Caki2 (cell line): ENCODE data around the gene OR52K2. TPM values are rescaled to one million over a fixed set of nuclear protein-coding genes. Genes with fewer than 3 reads are reported as not detected.
"Not testable (repeated sequence)": the region's sequence is repeated elsewhere in the genome, so short reads cannot be mapped to it uniquely, and the experiment has no call there.

Experiments used
- DNase-seq: peaks from one replicate; pipeline ENCODE4 v3.0.0-alpha.2; 2015; ENCODE audit warnings: low read depth
- in situ Hi-C: cut with HindIII; loops from 2 replicates; pipeline ENCODE4 v1.10.0; 2016; ENCODE audit warnings: low sequenced_read_pairs, low pct_unique_long_range_greater_than_20kb, mixed read lengths
- total RNA-seq: library from RNA; depleted of rRNA; stranded (reverse); fragments of >200 nt; shearing (Covaris generic); gene quantifications from 2 replicates; pipeline ENCODE4 v1.2.3, GENCODE V29; 2014; ENCODE audit warnings: low replicate concordance; rRNA removed

Gene OR52K2
- total RNA-seq, 1 experiment from 2014 or later, result not detected

DNA sequence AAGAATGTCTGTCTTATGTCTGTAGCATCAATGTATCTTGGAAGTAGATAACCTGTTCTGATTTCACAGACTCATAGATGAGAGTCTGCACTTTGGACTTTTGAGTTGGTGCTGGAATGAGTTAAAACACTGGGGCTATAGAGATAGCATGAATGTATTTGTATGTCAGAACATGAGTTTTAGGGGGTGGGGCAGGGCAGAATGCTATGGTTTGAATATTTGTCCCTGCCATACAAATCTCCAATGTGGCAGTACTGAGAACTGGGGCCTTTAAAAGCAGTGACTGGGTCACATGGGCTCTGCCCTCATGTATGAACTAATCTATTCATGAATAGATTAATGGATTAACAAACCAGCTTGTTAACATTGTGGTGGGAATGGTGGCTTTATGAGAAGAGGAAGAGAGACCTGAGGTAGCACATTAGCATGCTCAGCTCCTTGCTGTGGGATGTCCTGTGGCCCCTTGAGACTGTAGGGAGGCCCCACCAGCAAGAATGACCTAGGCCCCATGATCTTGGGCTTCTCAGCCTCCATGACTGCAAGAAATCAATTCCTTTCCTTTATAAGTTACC lies 17.9 kb downstream of the OR52K2 start:
- in situ Hi-C loops, result no loop called here

DNA sequence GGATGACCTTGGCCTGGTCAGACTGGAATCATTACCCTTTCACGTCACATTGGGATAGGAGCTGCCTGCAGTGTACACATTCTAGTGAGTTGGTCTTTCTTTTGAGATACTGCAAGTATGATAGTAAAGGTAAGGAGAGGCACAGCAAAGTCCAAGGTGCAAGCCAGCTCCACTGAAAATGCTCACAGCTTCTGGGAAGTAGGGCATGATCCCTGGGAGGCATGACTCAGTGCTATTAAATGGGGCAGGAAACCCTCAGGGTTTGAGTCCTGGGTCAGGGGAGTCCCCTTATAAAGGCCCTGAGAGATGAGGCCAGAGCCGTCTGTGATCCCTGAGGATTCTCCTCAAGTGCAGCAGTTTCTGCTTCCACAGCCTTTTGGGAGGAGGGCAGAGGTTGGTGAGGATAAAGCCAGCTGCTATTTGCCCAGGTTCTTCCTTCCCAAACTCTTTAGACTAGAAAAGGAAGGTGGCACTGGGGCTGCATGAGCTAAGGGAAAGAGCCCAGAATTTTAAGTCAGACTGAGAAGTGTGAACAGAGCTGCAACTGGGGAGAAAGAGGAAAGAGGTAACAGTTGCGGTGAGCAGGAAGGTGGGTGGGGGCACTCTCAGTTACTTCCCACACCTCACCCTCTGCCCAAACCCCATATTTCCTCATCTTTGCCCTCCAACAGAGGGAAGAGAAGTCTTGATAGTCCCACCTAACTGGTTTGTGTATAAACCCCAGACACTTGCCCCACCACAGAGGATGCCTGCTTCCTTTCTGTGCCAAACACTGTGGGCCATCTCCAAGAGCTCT lies 18.9 kb downstream of the OR52K2 start:
- DNase-seq, result no peak
- in situ Hi-C loops, result no loop called here

More for the DNA sequence above, 17.9 kb downstream of the OR52K2 start:
- no peak for DNase-seq

DNA sequence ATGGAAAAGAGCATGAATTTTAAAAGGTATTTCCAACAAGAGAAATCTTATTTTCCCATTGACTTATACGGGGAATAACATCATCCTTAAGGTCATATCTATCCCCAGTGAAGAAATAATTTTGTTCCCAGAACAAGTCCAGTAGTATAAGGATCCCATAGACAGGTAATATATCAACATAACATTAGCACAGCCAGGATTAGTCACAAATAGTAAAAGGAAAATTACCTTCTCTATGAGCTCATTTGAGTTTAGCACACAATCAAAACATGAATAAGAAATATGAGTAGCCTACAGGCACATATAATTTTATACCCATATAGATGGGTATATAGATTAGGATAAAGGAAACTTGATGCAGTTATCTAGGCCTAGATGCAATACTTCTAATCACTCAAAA lies 30.5 kb downstream of the OR52K2 start:
- in situ Hi-C loops, result no loop called here
- no peak for DNase-seq

DNA sequence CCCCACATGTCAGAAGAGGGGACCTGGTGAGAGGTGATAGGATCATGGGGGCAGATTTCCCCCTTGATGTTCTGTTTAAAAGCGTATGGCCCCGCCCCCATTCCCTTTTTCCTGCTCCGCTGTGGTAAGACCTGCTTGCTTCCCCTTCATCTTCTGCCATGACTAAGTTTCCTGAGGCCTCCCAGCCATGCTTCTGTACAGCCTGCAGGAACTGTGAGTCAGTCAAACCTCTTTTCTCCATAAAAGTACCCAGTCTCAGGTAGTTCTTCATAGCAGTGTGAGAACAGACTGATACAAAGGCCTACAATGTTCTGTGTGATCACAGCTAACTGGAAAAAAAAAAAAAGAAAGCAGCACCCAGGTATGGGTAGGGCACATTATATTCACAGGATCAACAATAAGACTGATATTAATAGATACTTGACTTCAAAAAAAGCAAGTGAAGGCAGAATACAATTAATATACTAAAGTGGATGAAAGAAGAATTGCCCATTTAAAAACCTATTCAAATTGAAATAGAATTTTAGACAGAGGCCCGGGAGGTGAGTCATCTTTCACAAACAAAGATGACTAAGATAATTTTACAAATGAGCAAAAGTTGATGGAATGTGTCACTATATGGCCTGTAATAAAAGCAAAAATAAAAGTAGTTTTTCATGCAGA lies 31.6 kb downstream of the OR52K2 start:
- no peak for DNase-seq
- in situ Hi-C loops, result no loop called here

DNA sequence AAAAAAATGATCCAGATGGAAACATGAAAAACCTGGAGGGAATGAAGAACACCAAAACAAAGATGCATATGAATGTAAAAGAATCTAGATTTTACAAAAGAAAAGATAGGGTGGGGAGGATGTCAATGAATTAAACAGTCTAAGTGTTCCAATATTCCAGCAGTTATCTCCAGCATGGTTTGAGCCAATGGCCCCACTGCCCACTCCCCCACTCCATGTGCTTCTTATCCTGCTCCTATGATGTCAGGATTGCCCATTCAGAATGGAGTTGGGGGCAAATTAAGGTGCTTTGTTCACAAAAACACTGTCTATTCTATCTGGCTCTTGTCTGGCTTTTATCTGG lies 32.1 kb downstream of the OR52K2 start:
- no peak for DNase-seq
- in situ Hi-C loops, result no loop called here

DNA sequence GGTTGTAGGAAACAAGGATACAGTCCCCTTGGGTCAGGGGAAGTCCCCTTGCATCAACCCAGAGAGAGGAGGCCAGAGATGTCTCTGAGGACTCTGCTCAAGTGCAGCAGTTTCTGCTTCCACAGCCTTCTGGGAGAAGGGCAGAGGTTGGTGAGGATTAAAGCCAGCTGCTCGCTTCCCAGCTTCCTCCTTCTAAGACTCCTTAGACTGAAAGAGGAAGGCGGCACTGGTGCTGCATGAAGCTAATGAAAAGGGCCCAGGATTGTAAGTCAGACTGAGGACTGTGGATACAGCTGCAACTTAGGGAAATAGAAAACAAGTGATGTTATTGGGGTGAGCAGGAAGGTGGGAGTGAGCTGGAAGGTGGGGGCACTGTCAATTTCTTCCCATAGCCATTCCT lies 33.4 kb downstream of the OR52K2 start, which contains the start of gene OR52K1:
Gene OR52K1, plus strand, starts transcription at position 202 of the 400 bp plus-strand sequence. CDS start 6,255 bp downstream, outside the sequence.
- in situ Hi-C loops, result no loop called here

DNA sequence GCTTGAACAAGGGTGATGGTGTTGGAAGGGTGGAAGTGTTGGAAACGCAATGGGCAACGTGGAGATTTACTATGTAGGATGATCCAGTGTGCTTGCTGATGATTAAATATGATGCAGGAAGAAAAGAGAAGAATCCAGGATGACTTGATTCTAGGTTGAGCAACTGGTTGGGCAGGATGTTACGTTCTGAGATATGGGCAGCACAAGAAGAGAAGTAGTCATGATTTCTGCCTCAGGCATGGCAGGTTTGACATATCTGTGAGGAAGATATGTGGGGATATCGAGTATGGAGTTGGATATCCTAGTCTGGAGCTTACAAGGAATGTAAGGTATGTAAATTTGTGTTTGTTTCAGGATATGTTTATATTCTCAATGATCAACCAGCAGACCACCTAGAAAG lies 35.2 kb downstream of the OR52K2 start:
- DNase-seq, result no peak
- in situ Hi-C loops, result no loop called here

More for the DNA sequence above, 33.4 kb downstream of the OR52K2 start, which contains the start of gene OR52K1:
- DNase-seq, result no peak

DNA sequence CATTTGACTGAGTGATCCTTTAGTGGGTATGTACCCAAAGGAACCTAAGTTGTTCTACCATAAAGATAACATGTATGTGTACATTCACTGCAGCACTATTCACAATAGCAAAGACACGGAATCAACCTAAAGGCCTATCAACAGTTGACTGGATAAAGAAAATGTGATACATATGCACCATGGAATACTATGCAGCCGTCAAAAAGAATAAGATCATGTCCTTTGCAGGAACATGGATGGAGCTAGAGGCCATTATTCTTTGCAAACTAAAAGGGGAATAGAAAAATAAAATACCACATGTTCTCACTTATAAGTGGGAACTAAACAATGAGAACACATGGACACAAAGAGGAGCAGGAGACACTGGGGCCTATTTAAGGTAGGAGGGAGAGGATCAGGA lies 42.3 kb downstream of the OR52K2 start:
- in situ Hi-C loops, DNase-seq: not testable (repeated sequence)

DNA sequence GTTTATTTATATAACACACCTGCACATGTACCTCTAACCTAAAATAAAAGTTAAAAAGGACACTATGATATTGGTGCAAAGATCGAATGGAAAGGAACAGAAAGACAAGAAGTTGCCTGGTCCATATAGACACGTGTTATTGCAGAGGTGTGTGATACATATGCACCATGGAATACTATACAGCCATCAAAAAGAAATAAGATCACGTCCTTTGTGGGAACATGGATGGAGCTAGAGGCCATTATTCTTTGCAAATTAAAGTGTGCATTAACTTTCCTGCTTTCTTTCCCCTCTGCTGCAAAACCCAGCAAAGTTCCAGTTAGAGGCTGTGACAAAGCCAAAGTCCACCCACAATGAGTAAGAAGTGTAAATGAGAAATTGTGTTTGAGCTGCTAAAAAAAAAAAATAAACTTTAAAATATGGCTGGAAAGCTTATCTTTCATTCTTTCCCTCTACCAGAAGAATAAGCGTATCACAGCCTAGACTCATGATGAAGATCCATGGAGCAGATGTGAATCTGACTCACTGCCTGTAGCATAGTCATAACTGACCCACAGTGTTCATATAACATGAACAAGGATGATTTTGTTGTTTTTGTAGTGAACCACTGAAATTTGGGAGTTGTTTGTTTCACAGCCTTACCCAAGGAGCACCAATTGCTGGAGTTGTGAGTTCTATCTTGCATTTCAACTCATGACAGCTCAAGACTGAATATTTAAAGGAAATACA lies 42.9 kb downstream of the OR52K2 start:
- in situ Hi-C loops, result no loop called here
- no peak for DNase-seq

DNA sequence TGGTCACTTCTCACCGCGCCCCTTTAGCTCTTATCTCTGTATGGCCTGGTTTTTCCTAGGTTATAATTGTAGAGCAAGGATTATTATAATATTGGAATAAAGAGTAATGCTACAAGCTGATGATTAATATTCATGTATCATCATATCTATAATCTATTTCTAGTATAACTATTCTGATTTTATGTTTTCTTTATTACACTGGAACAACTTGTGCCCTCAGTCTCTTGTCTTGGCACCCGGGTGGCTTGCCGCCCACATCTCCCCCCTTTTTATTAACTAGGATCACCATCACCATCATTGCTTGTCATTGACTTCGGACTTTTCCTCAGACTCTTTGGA lies 44.4 kb downstream of the OR52K2 start:
- in situ Hi-C loops, result no loop called here
- no peak for DNase-seq

DNA sequence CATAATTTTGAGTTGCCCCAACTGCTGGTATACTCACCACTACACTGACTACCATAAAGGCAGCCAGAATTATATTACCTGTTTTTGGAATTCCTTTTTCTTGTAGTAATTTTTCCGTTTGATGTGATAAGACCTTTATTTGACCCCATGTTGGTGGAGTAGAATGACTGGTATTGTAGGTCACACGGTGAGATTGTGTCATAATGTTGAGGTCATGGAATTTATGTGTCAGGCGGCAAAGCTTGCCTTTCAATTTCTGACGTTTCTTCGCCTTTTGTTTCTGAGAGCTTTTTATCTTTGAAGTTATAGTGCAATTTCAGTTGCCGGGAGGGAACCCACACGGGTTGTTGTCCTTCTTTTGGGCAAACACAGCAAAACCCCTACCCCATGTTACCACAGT lies 46.4 kb downstream of the OR52K2 start:
- no peak for DNase-seq
- in situ Hi-C loops, result no loop called here

DNA sequence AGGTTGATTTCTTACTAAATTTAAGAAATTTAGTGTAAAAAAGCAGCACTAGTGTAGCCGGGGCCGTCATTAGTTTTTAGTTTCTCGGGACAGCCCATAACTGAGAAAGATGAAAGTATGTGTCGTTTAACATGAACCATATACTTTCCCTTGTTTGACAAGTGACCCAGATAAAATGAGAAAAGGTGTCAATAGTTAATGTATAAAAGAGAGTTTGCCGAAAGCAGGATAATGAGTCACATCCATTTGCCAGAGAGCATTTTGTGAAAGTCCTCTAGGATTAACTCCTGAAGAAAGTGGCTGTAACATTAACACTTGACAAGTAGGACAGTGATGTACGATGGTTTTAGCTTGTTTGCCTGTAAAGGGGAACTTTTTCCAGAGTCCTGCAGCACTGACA lies 46.9 kb downstream of the OR52K2 start:
- in situ Hi-C loops, result no loop called here
- DNase-seq, result no peak

DNA sequence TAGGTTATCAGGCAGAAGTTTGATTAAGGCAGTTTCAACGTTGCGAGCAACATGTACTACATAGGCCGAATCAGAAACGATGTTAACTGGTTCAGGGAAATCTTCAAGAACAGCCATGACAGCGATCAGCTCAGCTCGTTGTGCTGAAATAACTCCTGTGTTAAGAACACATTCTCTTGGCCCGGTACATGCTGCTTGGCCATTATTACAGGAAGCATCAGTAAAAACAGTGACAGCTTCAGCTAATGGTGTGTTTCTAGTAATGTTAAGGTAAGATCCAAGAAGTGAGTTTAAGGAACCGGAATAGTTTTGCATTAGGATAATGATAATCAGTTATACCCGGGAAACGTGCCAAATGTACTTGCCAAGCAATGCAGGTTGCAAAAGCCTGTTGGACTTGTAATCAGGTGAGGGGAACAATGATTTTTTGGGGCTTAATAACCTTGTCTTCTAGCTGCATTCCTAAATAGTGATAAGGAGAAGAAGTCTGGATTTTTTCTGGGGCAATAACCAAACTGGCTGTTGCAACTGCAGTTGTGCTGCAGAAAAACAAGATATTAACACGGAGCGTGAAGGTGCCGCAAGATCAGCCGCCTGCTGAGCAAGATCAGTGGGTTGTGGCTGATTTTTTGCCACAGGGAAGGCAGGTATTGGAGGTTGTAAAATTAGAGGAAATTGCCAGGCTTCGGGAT lies 47.6 kb downstream of the OR52K2 start:
- DNase-seq, result no peak
- in situ Hi-C loops, result no loop called here

Other genes starting within 250 kb of the OR52K2 start
- not detected in 2 replicates for gene OR52B4, start 80.9 kb upstream of the OR52K2 start, total RNA-seq
- gene TRIM21, start 55.6 kb upstream of the OR52K2 start, total RNA-seq, result 22.1 and 26.9 TPM in 2 replicates
- gene OR52K1, start 33.4 kb downstream of the OR52K2 start, total RNA-seq, result not detected in 2 replicates
- not detected in 2 replicates for gene OR52M1, start 95.9 kb downstream of the OR52K2 start, total RNA-seq
- gene OR52I2, start 132.4 kb downstream of the OR52K2 start, total RNA-seq, result not detected in 2 replicates
- gene OR52I1, start 144.7 kb downstream of the OR52K2 start, total RNA-seq, result not detected in 2 replicates
- gene TRIM68, start 158.9 kb downstream of the OR52K2 start, total RNA-seq, result 10.2 and 13.7 TPM in 2 replicates
- gene OR51D1, start 188.2 kb downstream of the OR52K2 start, total RNA-seq, result not detected in 2 replicates
- not detected in 2 replicates for gene OR51E1, start 194.7 kb downstream of the OR52K2 start, total RNA-seq
- 0.17 TPM in 1 of 2 replicates, not detected in the other for gene OR51E2, start 248.6 kb downstream of the OR52K2 start, total RNA-seq